ENCODE measurements around the gene DRAXIN. TPM values are rescaled to one million over a fixed set of nuclear protein-coding genes. Genes with fewer than 3 reads are reported as not detected.

DRAXIN gene
- total RNA-seq, 3 donors from 2014 or later (not counting 1 experiment from before 2014, with no cell fraction given): 10.9 to 24.9 (median 12.1) TPM

GRCh38 chr1:11761988-11762406 is 70.5 kb downstream of the DRAXIN start, which contains the start of gene C1orf167:
Gene C1orf167, plus strand, starts transcription at chr1:11762193. Its CDS starts 2,208 bp downstream, at chr1:11764401.
- no peak within 1 kb of the TSS for H3K4me3 ChIP-seq (ENCODE audit: low read length)

GRCh38 chr1:11764115-11764514 is 72.6 kb downstream of the DRAXIN start:
- H3K4me3 Mint-ChIP-seq: no peak overlapping the region
- Histone ChIP-seq H3K27ac (ENCODE audit: low read length) (no peak overlapping the region), H3K4me3 (ENCODE audit: low read length) (no peak overlapping the region), H3K36me3 (ENCODE audit: control insufficient read depth, insufficient read depth, low read length) (no peaks in the 10 kb centered on the region), H3K9me3 (ENCODE audit: control insufficient read depth, insufficient read depth, low read length) (no peaks in the 10 kb centered on the region), H3K4me1 (ENCODE audit: control insufficient read depth, insufficient read depth, low read length) (peaks cover 6% of the 10 kb centered on the region), H3K27me3 (ENCODE audit: control insufficient read depth, insufficient read depth, low read length) (peaks cover 2% of the 10 kb centered on the region)
- H3K27ac Mint-ChIP-seq: no peak overlapping the region
- H3K4me1 Mint-ChIP-seq: peaks cover 0 to 15% of the 10 kb centered on the region in 2 donors
- H3K36me3 Mint-ChIP-seq: no peaks in the 10 kb centered on the region
- H3K27me3 Mint-ChIP-seq (ENCODE audit: low read depth in 2 of 2): peaks cover 8 to 10% of the 10 kb centered on the region in 2 donors
- intact Hi-C loops (cut with micrococcal nuclease): no loop called here
- WGBS (ENCODE audit: insufficient coverage): 95% methylated on average over 3 of the region's 3 CpGs
- DNase-seq (no peak), ATAC-seq (no peak)
- H3K9me3 Mint-ChIP-seq: no peaks in the 10 kb centered on the region
- TF ChIP-seq CTCF (IDR thresholded peaks at IDR 0.05): no peak

More at GRCh38 chr1:11761988-11762406, 70.5 kb downstream of the DRAXIN start, which contains the start of gene C1orf167:
- peak; percentile 34 to 60 for DNase-seq
- 7% methylated on average over 29 of the region's 29 CpGs for WGBS (ENCODE audit: insufficient coverage)
- peaks cover 8 to 10% of the 10 kb centered on the region in 2 donors for H3K27me3 Mint-ChIP-seq (ENCODE audit: low read depth in 2 of 2)
- no peaks in the 10 kb centered on the region for H3K9me3 ChIP-seq (ENCODE audit: control insufficient read depth, insufficient read depth, low read length)
- H3K27ac Mint-ChIP-seq: no peak within 1 kb of the TSS
- no peaks in the 10 kb centered on the region for H3K36me3 Mint-ChIP-seq
- H3K4me1 Mint-ChIP-seq: peaks cover 0 to 15% of the 10 kb centered on the region in 2 donors
- H3K27me3 ChIP-seq (ENCODE audit: control insufficient read depth, insufficient read depth, low read length): peaks cover 2% of the 10 kb centered on the region
- intact Hi-C loops (cut with micrococcal nuclease): no loop called here
- peak; percentile 64 to 88 (median 80) for ATAC-seq
- peak within 1 kb of the TSS; percentile 31 for H3K4me3 Mint-ChIP-seq
- no peaks in the 10 kb centered on the region for H3K9me3 Mint-ChIP-seq
- H3K27ac ChIP-seq (ENCODE audit: low read length): no peak within 1 kb of the TSS
- H3K36me3 ChIP-seq (ENCODE audit: control insufficient read depth, insufficient read depth, low read length): no peaks in the 10 kb centered on the region
- peaks cover 6% of the 10 kb centered on the region for H3K4me1 ChIP-seq (ENCODE audit: control insufficient read depth, insufficient read depth, low read length)
- TF ChIP-seq CTCF (IDR thresholded peaks at IDR 0.05): no peak

GRCh38 chr1:11764519-11764918 is 73.0 kb downstream of the DRAXIN start:
- Histone ChIP-seq H3K36me3 (ENCODE audit: control insufficient read depth, insufficient read depth, low read length) (no peaks in the 10 kb centered on the region), H3K4me1 (ENCODE audit: control insufficient read depth, insufficient read depth, low read length) (peaks cover 6% of the 10 kb centered on the region), H3K9me3 (ENCODE audit: control insufficient read depth, insufficient read depth, low read length) (no peaks in the 10 kb centered on the region), H3K27ac (ENCODE audit: low read length) (no peak overlapping the region), H3K4me3 (ENCODE audit: low read length) (no peak overlapping the region), H3K27me3 (ENCODE audit: control insufficient read depth, insufficient read depth, low read length) (peaks cover 2% of the 10 kb centered on the region)
- H3K9me3 Mint-ChIP-seq: no peaks in the 10 kb centered on the region
- intact Hi-C loops (cut with micrococcal nuclease): no loop called here
- peaks cover 0 to 15% of the 10 kb centered on the region in 2 donors for H3K4me1 Mint-ChIP-seq
- 77% methylated on average over 7 of the region's 7 CpGs for WGBS (ENCODE audit: insufficient coverage)
- no peak overlapping the region for H3K27ac Mint-ChIP-seq
- no peaks in the 10 kb centered on the region for H3K36me3 Mint-ChIP-seq
- peaks cover 8 to 10% of the 10 kb centered on the region in 2 donors for H3K27me3 Mint-ChIP-seq (ENCODE audit: low read depth in 2 of 2)
- ATAC-seq (no peak), DNase-seq (no peak)
- TF ChIP-seq CTCF (IDR thresholded peaks at IDR 0.05): no peak
- H3K4me3 Mint-ChIP-seq: no peak overlapping the region
